Right cardiac atrium (tissue), 5 donors: Measurements from ENCODE around the gene ATG16L2. TPM values are rescaled to one million over a fixed set of nuclear protein-coding genes. Genes with fewer than 3 reads are reported as not detected.

Source experiments
- ATAC-seq, 2 donors: fragments of 200-7000 bp; cut with Tn5 transposase; one replicate each; pipeline versions ENCODE4 v1.8.0 to v1.9.1; 2020; ENCODE audit warnings: moderate library complexity in 2 of 2, mild to moderate bottlenecking in 1 of 2
- DNase-seq, 3 donors: peaks; one replicate each; pipeline ENCODE4 v3.0.0-alpha.2; 2020
- H3K27ac ChIP-seq: one replicate; pipeline ENCODE4 v1.5.1; 2013; ENCODE audit warnings: mild to moderate bottlenecking, low read length, control low read depth, moderate library complexity
- H3K27me3 ChIP-seq: one replicate; pipeline ENCODE4 v1.6.1; 2013; ENCODE audit not compliant: control insufficient read depth, insufficient read depth
- H3K4me1 ChIP-seq: one replicate; pipeline ENCODE4 v1.6.1; 2013; ENCODE audit warnings: low read length; ENCODE audit not compliant: control insufficient read depth, insufficient read depth
- H3K4me3 ChIP-seq: one replicate; pipeline ENCODE4 v1.5.1; 2013; ENCODE audit warnings: low read length, control low read depth
- H3K9me3 ChIP-seq: one replicate; pipeline ENCODE4 v1.6.1; 2013; ENCODE audit warnings: low read length; ENCODE audit not compliant: control insufficient read depth
- WGBS: extraction: QIAGEN DNeasy Blood & Tissue Kit; methylation state at CpG from one replicate; pipeline ENCODE4 v1.1.7; 2013; 5-methylcytosine and 5-hydroxymethylcytosine counted together
- intact Hi-C, 4 donors: fragments of 100-400 bp; cut with DNase I; formaldehyde crosslinking; loops; one replicate each; pipeline versions ENCODE4 v1.11.0 to v1.14.0; 2022 to 2023
- long read RNA-seq, 4 donors: library from polyadenylated mRNA; unstranded; transcript quantifications; one replicate each; pipeline ENCODE4 v2.0.0, GENCODE V29; 2020 to 2021
- polyA plus RNA-seq: library from polyadenylated mRNA; stranded (reverse); fragments of 200-250 nt; gene quantifications from one replicate; pipeline ENCODE4 v1.2.3, GENCODE V29; 2013
- total RNA-seq, 4 donors: library from RNA; stranded (reverse); fragmentation: NEBNext Ultra II Directional; extraction: Animal tissue kit (Norgen Biotek cat#: 25700); gene quantifications; one replicate each; pipeline ENCODE4 v1.2.1, GENCODE V29; 2021
- donor health status: healthy with polysubstance abuse.
- donor health status: DM: no; HTN: yes; CAD: no.
- donor health status: DM: no; HTN: no; CAD: no.
- donor health status: DM: no; HTN: yes; CAD: no; lungs with severe emphysema.
- donor health status: DM: yes; HTN: yes; CAD: no.

ATG16L2 gene
- total RNA-seq, result 10 to 100 TPM; 11.9 to 23.9 (median 19.1) TPM
- polyA plus RNA-seq, result 19.1 TPM
- long read RNA-seq, donor 1, transcript ATG16L2-214 (3 exons, 1,492 nt), result major isoform, 5 of 40 reads
- long read RNA-seq, donor 1, partial matches to known transcripts, result 10 of 40 reads
- long read RNA-seq, donor 1, other reads (novel, unspliced or antisense), result 20 of 40 reads
- long read RNA-seq, donor 2, partial matches to known transcripts, result 5 of 20 reads
- long read RNA-seq, donor 2, other reads (novel, unspliced or antisense), result 12 of 20 reads
- long read RNA-seq, donor 3, transcript ATG16L2-202 (18 exons, 2,254 nt), result minor isoform, 13 of 79 reads
- long read RNA-seq, donor 3, transcript ATG16L2-201 (18 exons, 2,243 nt), result major isoform, 22 of 79 reads
- long read RNA-seq, donor 3, partial matches to known transcripts, result 11 of 79 reads
- long read RNA-seq, donor 3, other reads (novel, unspliced or antisense), result 27 of 79 reads
- long read RNA-seq, donor 4, partial matches to known transcripts, result 5 of 14 reads
- long read RNA-seq, donor 4, other reads (novel, unspliced or antisense), result 5 of 14 reads

GRCh38 chr11:72814286-72815109, at the start of gene ATG16L2:
Gene ATG16L2, plus strand, starts transcription at chr11:72814411. Its CDS starts 35 bp downstream, at chr11:72814446.
- peak within 1 kb of the TSS; percentile 37 for H3K4me3 ChIP-seq
- WGBS, result under 1% methylated on average over 75 of the region's 75 CpGs
- intact Hi-C loops, result no loop called here
- H3K27me3 ChIP-seq, result no peaks in the 10 kb centered on the region
- H3K4me1 ChIP-seq, result peaks cover 6% of the 10 kb centered on the region
- H3K9me3 ChIP-seq, result no peaks in the 10 kb centered on the region
- peak; percentile 93 to 95 for ATAC-seq
- peak within 1 kb of the TSS; percentile 85 for H3K27ac ChIP-seq
- DNase-seq, result peak; percentile 87 to 95 (median 94)

- intact Hi-C loops, result no loop called here
- H3K9me3 ChIP-seq, result no peaks in the 10 kb centered on the region
- no peak overlapping the region for H3K4me3 ChIP-seq
- no peaks in the 10 kb centered on the region for H3K27me3 ChIP-seq
- no peak for DNase-seq
- no peak overlapping the region for H3K27ac ChIP-seq
- peak in 1 of 2 donors; percentile 18 for ATAC-seq
- WGBS, result 83% methylated on average over 13 of the region's 13 CpGs
- no peaks in the 10 kb centered on the region for H3K4me1 ChIP-seq
Measured at GRCh38 chr11:72764503-72764902, 49.7 kb upstream of the ATG16L2 start.

GRCh38 chr11:72766152-72766902, 47.9 kb upstream of the ATG16L2 start:
- no peak for ATAC-seq
- intact Hi-C loops, result no loop called here

GRCh38 chr11:72767203-72768062, 46.8 kb upstream of the ATG16L2 start:
- intact Hi-C loops, result no loop called here

More at GRCh38 chr11:72766152-72766902, 47.9 kb upstream of the ATG16L2 start:
- 82% methylated on average over 12 of the region's 12 CpGs for WGBS
- H3K27ac ChIP-seq, result no peak overlapping the region
- H3K4me3 ChIP-seq, result no peak overlapping the region
- no peak for DNase-seq
- no peaks in the 10 kb centered on the region for H3K27me3 ChIP-seq
- no peaks in the 10 kb centered on the region for H3K4me1 ChIP-seq
- H3K9me3 ChIP-seq, result no peaks in the 10 kb centered on the region

GRCh38 chr11:72768581-72768980, 45.6 kb upstream of the ATG16L2 start:
- ATAC-seq, result no peak
- no peak overlapping the region for H3K4me3 ChIP-seq
- no peaks in the 10 kb centered on the region for H3K9me3 ChIP-seq
- peaks cover 11% of the 10 kb centered on the region for H3K4me1 ChIP-seq
- intact Hi-C loops, result no loop called here
- no peaks in the 10 kb centered on the region for H3K27me3 ChIP-seq
- no peak overlapping the region for H3K27ac ChIP-seq
- 95% methylated on average over 3 of the region's 3 CpGs for WGBS
- no peak for DNase-seq

More at GRCh38 chr11:72767203-72768062, 46.8 kb upstream of the ATG16L2 start:
- no peaks in the 10 kb centered on the region for H3K9me3 ChIP-seq
- H3K4me1 ChIP-seq, result peaks cover 3% of the 10 kb centered on the region
- 97% methylated on average over 4 of the region's 4 CpGs for WGBS
- DNase-seq (peak in 1 of 3 donors; percentile 11), ATAC-seq (no peak)
- no peaks in the 10 kb centered on the region for H3K27me3 ChIP-seq
- no peak overlapping the region for H3K4me3 ChIP-seq
- no peak overlapping the region for H3K27ac ChIP-seq

GRCh38 chr11:72769680-72770079, 44.5 kb upstream of the ATG16L2 start:
- intact Hi-C loops, result no loop called here
- ATAC-seq, result no peak

GRCh38 chr11:72770799-72771198, 43.4 kb upstream of the ATG16L2 start:
- peaks cover 12% of the 10 kb centered on the region for H3K4me1 ChIP-seq
- H3K4me3 ChIP-seq, result no peak overlapping the region
- intact Hi-C loops, result no loop called here
- DNase-seq (peak in 1 of 3 donors; percentile 26), ATAC-seq (no peak)
- H3K27ac ChIP-seq, result no peak overlapping the region
- H3K27me3 ChIP-seq, result no peaks in the 10 kb centered on the region
- 94% methylated on average over 3 of the region's 3 CpGs for WGBS
- no peaks in the 10 kb centered on the region for H3K9me3 ChIP-seq

More at GRCh38 chr11:72769680-72770079, 44.5 kb upstream of the ATG16L2 start:
- H3K27me3 ChIP-seq, result no peaks in the 10 kb centered on the region
- H3K4me3 ChIP-seq, result no peak overlapping the region
- H3K27ac ChIP-seq, result no peak overlapping the region
- H3K9me3 ChIP-seq, result no peaks in the 10 kb centered on the region
- WGBS, result 85% methylated on average over 4 of the region's 4 CpGs
- H3K4me1 ChIP-seq, result peaks cover 12% of the 10 kb centered on the region
- DNase-seq, result no peak

- no peaks in the 10 kb centered on the region for H3K27me3 ChIP-seq
- 73% methylated on average over 4 of the region's 4 CpGs for WGBS
- no peak overlapping the region for H3K4me3 ChIP-seq
- H3K9me3 ChIP-seq, result no peaks in the 10 kb centered on the region
- ATAC-seq, result no peak
- DNase-seq, result peak in 1 of 3 donors; percentile 8
- peaks cover 15% of the 10 kb centered on the region for H3K4me1 ChIP-seq
- H3K27ac ChIP-seq, result no peak overlapping the region
- intact Hi-C loops, result no loop called here
Measured at GRCh38 chr11:72771507-72771906, 42.7 kb upstream of the ATG16L2 start.

- H3K4me3 ChIP-seq, result no peak overlapping the region
- ATAC-seq (no peak), DNase-seq (peak in 1 of 3 donors; percentile 38)
- no peak overlapping the region for H3K27ac ChIP-seq
- no peaks in the 10 kb centered on the region for H3K27me3 ChIP-seq
- no peaks in the 10 kb centered on the region for H3K9me3 ChIP-seq
- intact Hi-C loops, result no loop called here
- 91% methylated on average over 12 of the region's 12 CpGs for WGBS
- H3K4me1 ChIP-seq, result peaks cover 19% of the 10 kb centered on the region
Measured at GRCh38 chr11:72772059-72772458, 42.2 kb upstream of the ATG16L2 start.

- H3K27ac ChIP-seq, result peak overlapping the region; percentile 65
- intact Hi-C loops, result no loop called here
- H3K27me3 ChIP-seq, result no peaks in the 10 kb centered on the region
- peak; percentile 59 to 78 (median 78) for DNase-seq
- ATAC-seq, result peak; percentile 79 to 83
- no peaks in the 10 kb centered on the region for H3K9me3 ChIP-seq
- H3K4me1 ChIP-seq, result peaks cover 23% of the 10 kb centered on the region
- H3K4me3 ChIP-seq, result no peak overlapping the region
- 40% methylated on average over 5 of the region's 5 CpGs for WGBS
Measured at GRCh38 chr11:72773291-72773690, 40.9 kb upstream of the ATG16L2 start.
